HG02763 (cell line): ENCODE measurements around the gene CARD9.

Experiments
- ATAC-seq: cut with Tn5 transposase; IDR thresholded peaks from one replicate; pipeline ENCODE4 v1.9.1; 2021; ENCODE audit warnings: mild to moderate bottlenecking, moderate library complexity; ENCODE audit not compliant: unreplicated experiment

The CARD9 gene

DNA sequence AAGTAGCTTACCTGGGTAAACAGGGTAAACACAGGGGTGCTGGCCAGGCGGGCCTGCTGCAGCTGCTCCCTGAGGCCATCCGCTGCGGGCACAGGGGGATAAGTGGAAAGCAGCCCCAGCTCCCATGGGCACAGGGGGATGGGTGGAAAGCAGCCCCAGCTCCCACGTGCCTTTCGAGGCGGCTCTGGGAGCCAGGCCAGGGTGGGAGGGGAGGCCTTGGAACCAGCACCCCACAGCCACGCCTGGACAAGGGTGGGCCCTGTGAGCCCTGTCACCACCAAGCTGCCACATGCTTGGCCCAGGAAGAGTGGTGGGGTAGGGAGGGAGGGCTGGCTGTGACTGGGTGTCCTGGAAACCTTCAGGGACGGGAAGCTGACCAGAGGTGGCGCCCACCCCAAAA lies 7.8 kb upstream of the CARD9 start:
- ATAC-seq: no peak

DNA sequence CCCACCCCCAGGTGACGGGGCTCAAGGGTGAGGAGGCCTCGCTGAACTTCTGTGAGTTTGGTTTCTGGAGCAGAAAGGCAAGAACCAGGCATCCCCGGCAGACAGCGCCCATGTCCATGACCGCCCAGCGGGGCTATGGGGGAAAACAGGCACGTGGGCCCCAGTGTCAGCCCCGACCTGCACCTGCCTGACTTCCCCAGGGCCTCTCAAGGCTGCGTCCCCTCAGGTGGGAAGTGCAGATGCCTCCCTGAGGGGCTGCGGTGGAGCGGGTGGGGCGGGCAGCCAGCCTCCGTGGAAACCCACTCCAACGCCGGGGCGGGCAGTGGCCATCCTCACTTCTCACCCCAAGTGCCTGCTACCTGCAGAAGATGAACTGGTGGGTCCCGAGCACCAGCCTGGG lies 6.9 kb upstream of the CARD9 start:
- no peak for ATAC-seq

DNA sequence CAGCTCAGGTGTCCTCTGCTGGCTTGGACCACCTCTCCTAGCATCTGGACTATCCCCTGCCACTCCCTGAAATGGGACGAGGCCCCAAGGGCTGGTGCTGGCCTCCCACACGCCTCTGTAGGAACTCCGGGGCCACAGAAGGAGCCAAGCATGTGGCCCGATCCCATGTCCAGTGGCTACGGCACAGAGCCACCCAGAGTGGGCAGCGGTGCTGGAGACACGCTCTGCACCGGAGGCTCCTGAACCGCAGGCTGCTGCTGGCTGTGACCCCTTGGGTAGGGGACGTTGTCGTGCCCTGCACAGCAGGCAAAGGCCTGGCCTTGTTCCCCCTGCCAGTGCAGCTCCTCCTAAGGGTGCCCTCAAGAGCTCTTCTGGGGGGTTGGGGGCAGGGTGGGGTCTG lies 6.4 kb upstream of the CARD9 start:
- no peak for ATAC-seq

DNA sequence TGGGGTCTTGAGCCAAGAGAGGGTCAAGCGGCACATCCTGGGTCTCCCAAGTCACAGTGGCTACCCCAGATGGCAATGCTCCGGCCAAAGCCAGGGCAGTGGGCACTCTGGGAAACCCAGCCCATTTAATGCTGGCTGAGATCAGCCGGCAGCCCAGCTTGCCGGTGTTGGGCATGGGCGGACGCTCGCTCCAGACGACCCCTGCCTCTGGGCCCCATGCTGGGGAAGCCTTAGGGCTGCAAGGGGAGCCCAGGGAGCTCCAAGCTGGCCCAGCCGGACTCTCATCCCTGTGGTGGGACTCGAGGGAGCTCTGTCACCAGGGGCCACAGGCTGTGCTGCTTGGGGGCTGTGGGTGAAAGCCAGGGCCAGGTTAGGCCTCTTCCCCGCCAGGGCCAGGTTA lies 5.9 kb upstream of the CARD9 start:
- ATAC-seq: no peak

DNA sequence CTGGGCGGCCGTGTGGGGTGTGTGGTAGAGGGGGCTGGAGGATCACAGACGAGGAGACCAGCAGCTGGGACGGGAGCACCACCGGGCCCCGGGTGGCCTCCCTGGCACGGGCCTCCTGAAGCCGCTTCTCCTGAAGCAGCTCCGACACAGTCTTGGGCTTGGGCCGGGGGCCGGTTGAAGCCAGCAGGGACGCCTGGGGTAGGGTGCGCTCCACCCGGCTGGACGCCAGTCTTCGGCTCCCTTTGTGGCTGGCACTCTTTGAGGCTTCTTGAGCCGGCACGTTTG lies 5.5 kb upstream of the CARD9 start:
- ATAC-seq: no peak

DNA sequence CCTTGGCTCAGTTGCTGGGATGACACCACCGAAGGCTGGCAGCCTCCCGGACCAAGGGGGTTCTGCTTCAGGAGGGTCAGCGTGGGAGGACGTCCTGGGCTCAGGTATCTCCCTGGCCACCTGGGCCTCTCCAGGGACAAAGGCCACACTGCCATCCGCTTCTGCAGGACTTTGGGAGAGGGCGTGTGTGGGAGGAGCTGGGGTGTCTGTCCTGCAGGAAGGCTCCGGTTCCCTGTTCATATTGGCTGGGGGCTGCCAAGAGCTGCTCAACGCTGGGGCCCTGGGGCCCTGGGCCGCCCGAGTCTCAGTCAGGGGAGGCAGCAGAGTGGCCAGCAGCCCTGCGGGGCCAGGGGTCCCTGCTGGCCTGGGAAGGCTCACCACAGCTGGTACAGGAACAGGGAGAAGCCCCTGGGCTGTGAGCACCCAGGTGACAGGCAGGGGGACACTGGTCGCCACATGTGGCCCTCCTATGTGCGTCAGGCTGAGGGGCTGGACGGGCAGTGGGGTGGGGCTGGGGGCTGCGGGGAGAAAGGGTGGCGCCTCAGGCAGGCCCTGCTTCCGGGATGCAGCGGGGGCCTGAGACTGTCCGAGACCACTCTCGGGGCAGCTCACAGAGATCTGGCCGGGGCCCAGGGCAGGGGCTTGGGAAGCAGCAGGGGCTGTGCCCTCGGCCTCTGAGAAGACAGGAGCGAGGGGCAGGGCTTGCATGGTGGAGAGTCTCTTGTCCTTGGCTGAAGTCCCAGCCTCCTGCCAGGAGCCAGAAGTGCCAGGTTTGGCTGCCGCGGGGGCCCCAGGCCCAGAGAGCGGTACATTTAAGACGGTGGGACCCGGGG lies 4.9 kb upstream of the CARD9 start:
- ATAC-seq: no peak

DNA sequence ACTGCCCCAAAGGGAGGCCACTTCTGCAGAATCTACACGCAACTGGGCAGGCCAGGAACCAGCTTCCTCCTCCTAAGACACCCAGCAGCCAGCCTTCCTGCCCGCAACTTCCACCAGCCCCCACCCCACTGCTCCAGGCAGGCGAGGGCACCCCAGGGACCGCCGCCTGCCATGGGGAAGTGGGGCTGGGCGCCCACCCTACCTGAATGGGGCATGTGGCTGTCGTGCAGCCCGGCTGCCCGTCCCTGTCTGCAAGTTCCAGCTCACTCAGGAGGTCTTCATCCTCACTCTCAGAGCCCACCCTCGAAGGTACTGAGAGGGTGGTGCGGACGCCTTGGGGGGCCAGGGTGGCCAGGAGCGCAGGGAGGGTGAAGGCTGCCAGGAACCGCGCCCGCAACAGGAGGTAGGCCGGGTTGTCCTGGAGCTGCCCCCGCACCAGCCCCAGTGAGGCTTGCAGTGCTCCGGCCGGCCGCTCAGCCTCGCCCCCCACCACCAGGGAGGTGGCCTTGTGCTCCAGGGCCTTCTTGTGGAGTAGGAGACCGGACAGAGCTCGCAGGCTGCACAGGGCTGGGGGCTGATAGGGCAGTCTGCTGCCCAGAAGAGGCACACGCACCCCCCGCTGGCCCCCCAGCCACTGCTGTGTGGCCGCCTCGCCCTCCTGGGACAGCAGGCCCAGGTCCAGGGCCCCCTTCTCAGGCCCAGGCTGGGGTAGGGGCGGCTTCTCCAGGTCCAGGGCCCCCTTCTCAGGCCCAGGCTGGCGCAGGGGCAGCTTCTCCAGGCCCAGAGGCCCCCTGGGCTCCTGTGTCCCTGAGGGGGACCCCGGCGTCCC lies 4.1 kb upstream of the CARD9 start:
- no peak for ATAC-seq

DNA sequence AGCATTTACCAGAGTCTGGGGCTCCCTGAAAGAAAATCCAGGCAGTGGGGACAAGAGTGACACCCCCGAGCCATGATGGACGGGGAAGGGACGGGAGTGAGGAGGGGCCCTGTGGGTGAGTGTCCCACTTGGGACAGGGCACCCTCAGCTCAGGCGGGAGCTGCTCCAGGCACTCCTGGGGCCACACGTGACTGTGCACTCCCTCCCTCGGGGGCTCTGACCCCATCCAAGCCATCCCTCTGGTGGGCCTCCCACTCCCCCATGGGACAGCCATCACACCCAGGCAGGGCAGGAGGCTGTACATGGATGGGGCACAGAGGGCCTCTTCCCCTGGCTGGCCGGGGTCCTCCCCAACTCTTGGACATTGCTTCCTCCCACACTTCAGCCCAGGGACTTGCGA lies 3.0 kb upstream of the CARD9 start:
- ATAC-seq: no peak

DNA sequence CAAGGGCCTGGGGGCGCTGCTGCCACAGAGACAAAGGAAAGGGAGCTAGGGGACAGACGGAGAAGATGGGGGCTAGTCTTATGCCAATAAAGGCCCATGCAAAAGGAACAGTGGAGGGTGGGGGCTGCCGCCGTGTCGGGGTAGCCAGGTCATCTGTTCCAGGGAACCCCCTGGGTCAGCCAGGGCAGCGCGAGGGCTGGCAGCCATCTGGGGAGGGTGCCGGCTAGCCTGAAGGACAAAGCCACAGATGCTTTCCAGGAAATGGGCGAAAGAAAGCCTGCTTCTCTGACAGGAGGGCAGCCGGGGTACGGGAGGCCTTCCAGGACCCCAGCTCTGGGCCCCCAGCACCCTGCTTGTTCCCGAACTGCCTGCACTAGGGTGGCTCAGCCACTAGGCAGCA lies 1.6 kb upstream of the CARD9 start:
- no peak for ATAC-seq

DNA sequence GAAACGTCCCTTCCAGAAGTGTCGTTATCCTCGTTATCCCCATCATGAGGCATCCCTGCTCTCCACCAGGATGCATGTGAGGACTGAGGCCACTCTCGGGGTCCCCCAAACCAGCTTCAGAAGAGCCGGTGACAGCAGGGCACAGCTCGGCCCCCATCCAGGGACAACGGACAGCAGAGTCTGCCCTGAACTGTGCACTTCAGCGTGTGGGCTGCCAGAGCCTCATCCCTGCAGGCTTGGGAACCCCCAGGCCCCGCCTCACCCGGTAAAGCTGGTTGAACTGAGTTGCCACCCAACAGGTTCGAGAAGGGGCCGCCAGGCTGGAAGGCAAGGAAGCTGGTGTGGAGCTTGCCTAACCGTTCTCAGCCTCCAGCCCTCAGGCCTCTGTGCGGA lies 710 bp upstream of the CARD9 start:
- ATAC-seq: no peak

DNA sequence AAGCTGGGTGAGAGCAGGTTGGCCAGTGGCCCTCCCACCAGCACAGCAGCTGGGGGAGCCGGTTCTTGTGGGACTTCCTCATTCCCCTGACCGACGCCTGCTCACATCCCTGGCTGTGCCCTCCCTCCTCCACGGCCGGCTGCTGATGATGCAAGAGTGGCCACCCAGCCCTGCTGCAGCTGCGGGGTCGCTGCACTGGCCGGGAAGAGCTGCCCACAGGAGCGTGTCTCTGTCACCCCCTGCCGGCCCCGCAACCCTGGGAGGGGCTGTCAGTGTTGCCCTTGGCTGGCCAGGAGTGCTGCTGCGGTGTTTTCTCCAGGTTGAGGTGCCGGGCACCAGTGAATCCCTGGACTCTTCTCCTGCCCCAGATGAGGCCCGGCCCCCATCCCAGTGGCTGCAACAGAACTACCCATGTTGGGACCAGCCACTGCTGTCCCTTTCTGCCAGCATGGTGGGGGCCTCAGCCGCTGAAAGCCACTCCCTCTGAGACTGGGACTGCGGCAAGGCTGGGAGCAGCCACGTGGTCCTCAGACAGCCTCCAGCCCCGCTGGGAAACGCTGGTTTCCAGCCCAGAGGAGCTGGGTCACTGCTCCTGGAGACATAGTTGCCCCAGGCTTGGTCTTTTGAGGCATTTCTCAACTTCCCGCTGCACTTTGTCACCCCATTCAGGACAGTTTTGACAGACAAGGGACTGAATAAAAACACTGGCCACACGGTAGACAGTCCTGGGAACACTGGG lies 739 bp downstream of the CARD9 start:
- ATAC-seq: no peak

DNA sequence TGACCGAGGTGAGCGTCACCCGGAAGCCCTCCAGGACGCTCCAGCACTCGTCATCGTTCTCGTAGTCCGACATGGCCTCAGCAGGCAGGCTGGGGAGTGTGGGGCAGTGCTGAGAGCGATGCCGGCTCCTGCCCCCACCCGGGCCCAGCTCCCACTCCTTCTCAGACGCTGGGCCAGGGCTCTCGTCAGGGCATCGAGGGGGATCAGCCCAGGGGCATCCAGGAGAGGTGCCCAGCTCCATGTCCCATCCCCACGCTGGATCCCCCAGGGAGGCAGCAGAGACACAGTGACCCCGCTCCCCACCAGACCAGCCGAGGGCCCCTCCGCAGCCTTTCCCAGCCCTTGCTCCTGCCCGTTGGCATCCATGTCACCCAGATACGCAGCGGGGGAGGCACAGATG lies 1.5 kb downstream of the CARD9 start:
- ATAC-seq: no peak

DNA sequence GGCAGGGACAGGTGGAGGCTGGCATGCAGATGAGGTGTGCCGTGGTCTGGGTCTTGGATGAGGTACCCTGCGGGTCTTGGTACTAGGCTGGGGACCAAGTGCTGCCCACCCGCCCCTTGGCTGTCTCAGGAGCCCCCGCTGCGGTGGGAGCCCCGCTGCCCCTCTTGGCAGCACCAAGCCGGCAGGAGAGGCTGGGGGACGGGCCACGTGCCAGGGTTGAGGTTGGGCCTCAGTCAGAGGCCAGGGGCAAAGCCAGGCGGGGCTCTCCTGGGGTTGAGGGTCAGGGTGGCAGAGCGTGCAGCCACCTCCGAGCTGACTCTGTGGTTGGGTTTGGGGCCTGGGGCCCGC lies 2.0 kb downstream of the CARD9 start:
- no peak for ATAC-seq

DNA sequence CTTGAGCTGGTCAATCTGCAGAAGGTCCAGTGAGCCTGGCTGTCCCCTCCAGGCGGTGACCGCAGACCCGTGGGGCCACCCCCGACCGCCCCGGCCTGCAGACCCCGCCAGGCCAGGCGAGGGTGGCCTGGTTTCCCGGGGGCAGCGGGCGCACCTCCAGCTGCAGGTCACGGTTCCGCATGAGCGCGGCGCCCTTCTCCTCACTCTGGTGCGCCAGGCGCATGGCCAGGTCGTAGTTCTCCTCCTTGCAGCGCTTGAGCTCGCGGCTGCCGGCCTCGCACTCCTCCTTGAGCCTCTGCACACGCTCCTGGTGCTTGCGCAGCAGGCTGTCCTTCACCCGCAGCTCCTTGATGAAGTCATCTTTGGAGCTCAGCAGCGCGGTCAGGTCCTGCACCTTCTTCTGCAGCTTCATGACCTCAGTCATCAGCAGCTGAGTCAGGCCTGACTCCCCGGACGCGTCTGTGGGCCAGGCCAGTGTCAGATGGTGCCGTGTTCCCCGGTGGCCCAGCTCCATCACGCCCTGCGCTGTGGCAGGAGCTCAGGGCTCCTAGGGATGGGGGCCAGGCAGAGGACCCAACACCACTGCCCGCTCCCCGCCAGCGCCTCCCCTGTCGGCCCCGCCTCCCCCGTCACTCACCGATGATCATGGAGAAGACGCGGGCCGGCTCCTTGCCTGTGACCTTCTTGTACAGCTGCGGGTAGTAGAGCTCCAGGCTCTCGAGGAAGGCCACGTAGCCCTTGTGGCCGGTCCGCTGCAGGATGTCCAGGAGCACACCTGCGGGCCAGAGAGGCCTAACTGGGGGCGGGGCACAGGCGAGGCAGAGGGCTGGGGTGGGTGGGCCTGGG lies 2.6 kb downstream of the CARD9 start:
- no peak for ATAC-seq

DNA sequence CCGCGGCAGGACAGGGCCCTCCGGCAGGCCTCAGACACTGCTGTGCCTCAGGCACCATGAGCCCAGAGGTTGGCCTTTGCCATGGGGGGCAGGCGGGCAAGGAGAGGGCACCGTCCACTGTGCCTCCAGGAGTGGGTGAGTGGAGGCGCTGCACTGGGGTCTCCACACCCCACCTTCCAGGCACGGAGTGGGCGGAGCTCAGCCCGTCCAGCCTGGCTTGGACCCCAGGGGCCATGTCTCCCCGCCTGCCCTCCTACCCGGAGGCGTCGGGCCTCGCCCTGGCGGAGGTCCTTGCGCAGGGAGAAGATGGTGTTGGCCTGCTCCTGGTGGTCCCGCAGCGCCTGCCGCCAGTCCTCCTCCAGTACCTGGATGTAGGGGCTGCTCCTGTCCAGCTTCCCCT lies 3.4 kb downstream of the CARD9 start:
- ATAC-seq: no peak

DNA sequence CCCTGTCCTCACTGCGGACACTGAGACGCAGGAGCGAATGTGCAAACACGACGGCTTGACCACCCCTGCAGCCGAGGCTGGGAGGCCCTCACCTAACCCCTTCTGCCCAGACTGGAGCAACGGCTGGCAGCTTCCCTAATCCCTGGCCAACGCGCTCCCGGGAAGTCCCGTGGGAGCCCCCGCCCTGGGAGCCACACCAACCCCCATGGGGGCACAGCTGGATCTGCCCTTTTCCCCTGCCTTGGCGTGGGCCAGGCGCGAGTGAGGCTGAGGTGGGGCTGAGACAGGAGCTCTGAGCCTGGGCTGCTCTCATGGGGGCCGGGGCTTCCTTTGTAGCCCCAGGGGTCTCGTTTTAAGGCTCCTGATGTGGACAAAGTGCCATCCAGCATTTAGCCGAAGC lies 5.3 kb downstream of the CARD9 start:
- ATAC-seq: no peak

DNA sequence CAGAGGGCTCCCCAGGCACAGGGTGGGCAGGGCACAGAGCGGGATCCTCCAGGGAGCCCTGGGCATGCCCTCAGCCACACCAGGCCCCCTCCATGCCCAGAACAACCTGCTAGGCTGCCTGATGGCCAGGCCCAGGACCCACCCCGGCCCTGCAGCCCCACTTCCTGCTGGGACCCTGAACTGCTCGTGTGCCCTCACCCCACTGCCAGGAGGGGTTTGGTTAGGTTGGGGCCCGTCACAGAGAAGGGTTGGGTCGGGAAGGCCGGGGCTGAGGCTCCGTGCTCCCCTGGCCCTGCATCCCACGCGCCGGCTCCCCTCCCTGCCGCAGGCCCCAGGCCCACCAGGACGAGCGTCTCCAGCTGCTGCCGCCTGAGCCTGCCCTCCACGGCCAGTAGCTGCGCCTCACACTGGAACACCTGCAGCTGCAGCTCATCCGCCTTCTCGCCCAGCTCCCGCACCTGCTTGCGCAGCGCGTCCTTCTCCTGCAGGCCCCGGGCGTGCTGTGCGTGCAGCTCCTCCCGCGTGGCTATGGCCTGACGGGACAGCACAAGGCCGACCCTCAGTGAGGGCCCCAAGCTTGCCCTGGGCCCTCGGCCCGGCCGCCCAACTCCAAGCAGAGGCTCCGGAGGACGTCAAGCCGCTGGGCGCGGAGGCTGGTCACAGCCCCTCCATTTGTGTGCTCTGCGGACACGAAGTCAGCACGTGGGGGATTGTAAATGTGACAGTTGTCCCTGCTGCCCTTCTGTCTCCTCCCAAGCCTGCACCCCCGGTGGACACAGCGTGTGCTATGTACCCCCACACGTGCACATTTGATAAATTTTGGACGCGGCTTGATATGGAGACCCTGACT lies 5.9 kb downstream of the CARD9 start:
- no peak for ATAC-seq

DNA sequence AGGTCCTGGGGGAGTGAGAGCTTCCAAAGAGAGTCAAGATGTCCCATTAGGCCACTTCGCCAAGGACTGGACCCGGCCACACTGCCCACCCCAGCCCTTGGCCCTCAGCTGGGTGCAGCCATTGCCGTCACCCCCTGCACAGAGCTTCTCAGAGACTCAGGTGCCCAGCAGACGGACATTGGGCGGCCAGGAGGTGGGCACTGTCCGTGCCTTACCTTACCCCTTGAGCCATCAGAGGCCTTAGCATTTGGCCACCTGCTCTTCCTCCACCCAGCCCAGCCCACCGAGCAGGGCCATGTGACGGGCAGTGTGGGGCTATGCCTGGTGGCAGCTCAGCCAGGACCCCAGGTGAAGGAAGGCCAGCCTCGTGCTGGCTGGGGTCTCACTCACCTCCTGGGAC lies 6.6 kb downstream of the CARD9 start:
- ATAC-seq: no peak

DNA sequence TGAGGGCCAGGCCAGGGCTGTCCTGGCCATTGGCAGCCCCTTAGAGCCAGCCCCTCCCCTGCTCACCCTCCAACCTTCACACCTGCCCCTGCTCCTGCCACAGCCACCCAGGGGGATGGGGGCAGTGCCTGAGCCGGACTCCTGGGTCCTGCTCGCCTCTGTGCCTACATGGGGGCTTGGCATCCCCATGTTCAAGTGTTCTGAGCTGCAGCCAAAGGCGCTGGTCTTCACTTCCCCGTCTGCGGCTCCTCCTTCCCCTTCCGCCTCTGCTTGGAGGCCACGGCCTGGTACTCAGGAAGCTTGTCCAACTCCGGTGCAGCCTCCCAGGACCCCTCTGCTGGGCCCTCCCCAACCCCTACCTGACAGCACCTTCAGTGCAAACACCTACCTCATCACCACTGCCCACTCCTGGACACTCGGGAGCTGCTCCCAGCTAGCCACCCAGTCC lies 7.7 kb downstream of the CARD9 start:
- ATAC-seq: no peak
